ENCODE measurements around the gene VWA5B2.

- no peak for TF ChIP-seq CTCF (conservative IDR thresholded peaks at IDR 0.05; ENCODE audit: low read depth in 2 of 2)
- no peak for TF ChIP-seq POLR2AphosphoS5 (IDR thresholded peaks at IDR 0.05; ENCODE audit: low read depth)
- no peak for TF ChIP-seq REST (IDR thresholded peaks at IDR 0.05; ENCODE audit: unreplicated experiment)
- TF ChIP-seq EZH2 (IDR thresholded peaks at IDR 0.05; ENCODE audit: low read depth, unreplicated experiment) = peak; percentile 14
- no peak for TF ChIP-seq CREB1 (CRISPR knock-in tag; IDR thresholded peaks at IDR 0.05; ENCODE audit: low read depth)
- no peak for TF ChIP-seq JUNB (IDR thresholded peaks at IDR 0.05; ENCODE audit: unreplicated experiment)
- TF ChIP-seq EZH2phosphoT487 (IDR thresholded peaks at IDR 0.05; ENCODE audit: unreplicated experiment) = no peak
- TF ChIP-seq ETS1 (IDR thresholded peaks at IDR 0.05) = no peak
- no peak for TF ChIP-seq STAT1 (IDR thresholded peaks at IDR 0.05; ENCODE audit: unreplicated experiment)
- no peak for TF ChIP-seq NANOG (IDR thresholded peaks at IDR 0.05; ENCODE audit: borderline replicate concordance)
These were observed 31.4 kb downstream of the VWA5B2 start for GRCh38 chr3:184260724-184261269.
